Measurements from ENCODE around the gene MAB21L4.

MAB21L4 gene

GRCh38 chr2:240885566-240885965 is 10.4 kb downstream of the MAB21L4 start:
- H3K4me3 ChIP-seq (ENCODE audit: low read depth, low read length), result no peak overlapping the region

GRCh38 chr2:240884745-240885144 is 11.2 kb downstream of the MAB21L4 start:
- no peak overlapping the region for H3K4me3 ChIP-seq (ENCODE audit: low read depth, low read length)
- DNase-seq (ENCODE audit: low read depth), result no peak

More at GRCh38 chr2:240885566-240885965, 10.4 kb downstream of the MAB21L4 start:
- no peak for DNase-seq (ENCODE audit: low read depth)

DNA sequence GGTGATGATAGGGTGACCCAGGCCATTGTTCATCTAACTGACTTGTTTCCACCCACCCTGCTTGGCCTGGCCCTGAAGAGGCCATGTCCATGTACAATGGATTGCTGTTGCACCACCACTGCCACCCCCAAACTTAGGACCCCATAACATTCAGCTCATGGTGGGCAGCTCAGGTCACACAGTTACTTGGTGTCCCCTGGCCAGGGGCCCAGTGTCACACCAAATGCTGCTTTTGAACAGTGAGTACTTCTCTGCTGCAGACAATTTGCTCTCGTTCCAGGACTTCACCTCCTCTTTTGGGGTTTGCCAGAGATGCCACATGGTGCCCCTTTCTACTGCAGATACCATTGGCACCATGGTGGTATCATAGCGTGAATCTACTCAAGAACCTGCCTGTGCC is 11.7 kb downstream of the MAB21L4 start:
- DNase-seq (ENCODE audit: low read depth), result no peak
- H3K4me3 ChIP-seq (ENCODE audit: low read depth, low read length), result no peak overlapping the region

DNA sequence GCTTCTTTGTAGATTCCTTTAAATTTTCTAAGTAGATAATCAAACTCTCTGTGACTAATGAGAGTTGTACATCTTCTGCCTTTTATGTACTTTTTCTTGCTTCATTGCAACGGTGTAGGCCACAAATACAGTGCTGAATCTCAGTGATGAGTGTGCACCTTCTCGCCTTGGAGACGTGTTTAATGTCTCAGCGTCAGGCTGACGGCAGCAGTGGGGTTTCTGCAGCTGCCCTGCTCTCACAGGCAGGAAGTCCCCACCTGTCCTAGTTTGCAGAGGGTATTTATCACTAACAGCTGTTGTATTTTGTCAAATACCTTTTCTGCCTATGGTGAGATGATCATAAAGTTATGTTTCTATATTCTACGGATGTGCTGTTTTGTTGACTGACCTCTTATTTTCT is 14.0 kb downstream of the MAB21L4 start:
- DNase-seq (ENCODE audit: low read depth), result peak; percentile 25
- H3K4me3 ChIP-seq (ENCODE audit: low read depth, low read length), result no peak overlapping the region

DNA sequence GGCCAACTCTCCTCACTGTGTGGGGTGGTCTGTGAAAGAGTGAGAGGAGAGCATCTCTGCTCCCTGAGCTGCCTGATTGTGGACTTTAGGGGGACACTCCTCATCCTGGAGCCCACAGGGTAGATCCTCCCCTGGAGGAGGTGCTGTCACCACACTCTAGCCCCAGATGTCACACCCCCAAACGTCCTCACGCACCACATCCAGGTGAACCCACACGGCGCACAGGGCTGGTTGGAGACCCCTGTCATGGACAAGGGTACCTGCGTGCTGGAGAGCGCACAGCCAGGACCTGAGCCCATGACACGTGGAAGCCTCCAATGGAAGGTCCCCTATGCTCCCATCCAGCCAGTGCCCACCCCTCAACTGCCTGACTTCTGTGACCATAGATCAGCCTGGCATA is 16.9 kb downstream of the MAB21L4 start:
- DNase-seq (ENCODE audit: low read depth), result no peak
- no peak overlapping the region for H3K4me3 ChIP-seq (ENCODE audit: low read depth, low read length)

GRCh38 chr2:240878341-240878936 is 17.5 kb downstream of the MAB21L4 start:
- H3K4me3 ChIP-seq (ENCODE audit: low read depth, low read length), result no peak overlapping the region
- no peak for DNase-seq (ENCODE audit: low read depth)

GRCh38 chr2:240877460-240878340 is 18.3 kb downstream of the MAB21L4 start:
- H3K4me3 ChIP-seq (ENCODE audit: low read depth, low read length), result no peak overlapping the region
- DNase-seq (ENCODE audit: low read depth), result no peak

- no peak overlapping the region for H3K4me3 ChIP-seq (ENCODE audit: low read depth, low read length)
Measured at GRCh38 chr2:240876475-240877251, 19.3 kb downstream of the MAB21L4 start.

GRCh38 chr2:240876035-240876474 is 19.9 kb downstream of the MAB21L4 start:
- DNase-seq (ENCODE audit: low read depth), result no peak
- no peak overlapping the region for H3K4me3 ChIP-seq (ENCODE audit: low read depth, low read length)

More at GRCh38 chr2:240876475-240877251, 19.3 kb downstream of the MAB21L4 start:
- DNase-seq (ENCODE audit: low read depth), result no peak

GRCh38 chr2:240875228-240876034 is 20.5 kb downstream of the MAB21L4 start:
- DNase-seq (ENCODE audit: low read depth), result no peak
- H3K4me3 ChIP-seq (ENCODE audit: low read depth, low read length), result no peak overlapping the region

- DNase-seq (ENCODE audit: low read depth), result no peak
- H3K4me3 ChIP-seq (ENCODE audit: low read depth, low read length), result no peak overlapping the region
Measured at GRCh38 chr2:240874715-240875227, 21.2 kb downstream of the MAB21L4 start.

- H3K4me3 ChIP-seq (ENCODE audit: low read depth, low read length), result no peak overlapping the region
- no peak for DNase-seq (ENCODE audit: low read depth)
Measured at GRCh38 chr2:240873805-240874714, 21.9 kb downstream of the MAB21L4 start.

DNA sequence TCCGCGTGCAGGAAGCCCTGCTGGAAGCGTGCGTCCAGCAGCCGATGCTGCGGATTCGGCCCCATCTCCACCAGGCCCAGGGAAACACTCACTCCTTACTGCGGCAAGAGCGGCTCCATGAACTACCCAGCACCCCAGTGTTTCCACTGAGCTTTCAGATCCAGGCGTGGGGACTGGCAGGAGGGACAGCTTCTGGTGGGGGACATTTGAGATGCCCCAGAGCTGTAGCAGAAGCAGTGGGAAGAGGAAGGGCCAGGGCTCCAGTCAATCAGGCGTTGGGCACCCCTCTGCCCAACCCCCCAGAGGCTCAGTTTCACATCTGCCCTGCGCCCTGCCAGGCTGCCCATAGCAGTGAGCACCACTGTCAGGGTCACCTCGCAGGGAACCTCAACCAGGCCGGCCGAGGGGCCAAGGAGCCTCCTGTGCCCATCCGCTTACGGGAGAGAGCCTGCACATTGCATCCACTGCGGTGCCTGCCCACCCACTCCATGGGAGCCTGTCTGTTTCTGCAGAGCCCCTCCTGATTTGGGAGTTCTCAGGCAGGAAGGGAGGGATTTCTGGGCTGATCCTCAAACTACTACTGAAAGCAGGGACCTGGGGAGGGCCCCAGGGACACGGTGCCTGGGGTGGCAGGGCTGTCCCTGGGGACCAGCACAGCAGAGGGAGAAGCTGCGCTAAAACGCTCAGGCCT is 22.7 kb downstream of the MAB21L4 start:
- no peak for DNase-seq (ENCODE audit: low read depth)
- no peak overlapping the region for H3K4me3 ChIP-seq (ENCODE audit: low read depth, low read length)

DNA sequence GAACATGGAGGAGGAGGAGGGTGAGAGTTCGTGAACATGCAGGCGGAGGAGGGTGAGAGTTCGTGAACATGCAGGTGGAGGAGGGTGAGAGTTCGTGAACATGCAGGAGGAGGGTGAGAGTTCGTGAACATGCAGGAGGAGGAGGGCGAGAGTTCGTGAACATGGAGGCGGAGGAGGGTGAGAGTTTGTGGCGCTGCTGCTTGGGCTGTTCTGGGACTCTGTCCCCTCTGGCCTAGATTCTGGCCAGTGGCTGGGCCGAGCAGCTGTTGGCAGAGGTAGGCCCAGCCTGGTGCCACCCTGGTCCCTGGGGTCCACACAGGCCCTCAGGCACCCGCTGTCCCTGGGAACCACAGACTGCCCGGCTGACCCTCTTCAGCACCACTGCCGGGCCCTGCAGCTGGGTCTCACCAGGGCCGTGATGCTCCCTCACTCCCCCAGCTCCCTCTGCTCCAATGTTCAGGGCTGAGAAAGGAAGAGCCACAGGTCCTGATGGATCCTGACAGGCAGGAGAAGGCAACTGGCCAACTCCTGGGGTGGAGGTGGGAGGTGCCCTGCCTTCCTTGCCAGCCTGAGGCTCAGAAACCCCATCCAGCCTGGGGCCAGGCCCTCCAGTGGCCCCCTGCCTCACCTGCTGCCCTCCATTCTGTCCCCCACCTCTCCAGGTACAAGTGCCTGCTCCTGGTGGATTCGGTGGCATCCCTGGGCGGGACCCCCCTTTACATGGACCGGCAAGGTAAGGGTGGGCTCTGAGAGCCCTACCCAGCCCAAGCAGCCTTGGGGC is 23.4 kb downstream of the MAB21L4 start:
- no peak for DNase-seq (ENCODE audit: low read depth)

DNA sequence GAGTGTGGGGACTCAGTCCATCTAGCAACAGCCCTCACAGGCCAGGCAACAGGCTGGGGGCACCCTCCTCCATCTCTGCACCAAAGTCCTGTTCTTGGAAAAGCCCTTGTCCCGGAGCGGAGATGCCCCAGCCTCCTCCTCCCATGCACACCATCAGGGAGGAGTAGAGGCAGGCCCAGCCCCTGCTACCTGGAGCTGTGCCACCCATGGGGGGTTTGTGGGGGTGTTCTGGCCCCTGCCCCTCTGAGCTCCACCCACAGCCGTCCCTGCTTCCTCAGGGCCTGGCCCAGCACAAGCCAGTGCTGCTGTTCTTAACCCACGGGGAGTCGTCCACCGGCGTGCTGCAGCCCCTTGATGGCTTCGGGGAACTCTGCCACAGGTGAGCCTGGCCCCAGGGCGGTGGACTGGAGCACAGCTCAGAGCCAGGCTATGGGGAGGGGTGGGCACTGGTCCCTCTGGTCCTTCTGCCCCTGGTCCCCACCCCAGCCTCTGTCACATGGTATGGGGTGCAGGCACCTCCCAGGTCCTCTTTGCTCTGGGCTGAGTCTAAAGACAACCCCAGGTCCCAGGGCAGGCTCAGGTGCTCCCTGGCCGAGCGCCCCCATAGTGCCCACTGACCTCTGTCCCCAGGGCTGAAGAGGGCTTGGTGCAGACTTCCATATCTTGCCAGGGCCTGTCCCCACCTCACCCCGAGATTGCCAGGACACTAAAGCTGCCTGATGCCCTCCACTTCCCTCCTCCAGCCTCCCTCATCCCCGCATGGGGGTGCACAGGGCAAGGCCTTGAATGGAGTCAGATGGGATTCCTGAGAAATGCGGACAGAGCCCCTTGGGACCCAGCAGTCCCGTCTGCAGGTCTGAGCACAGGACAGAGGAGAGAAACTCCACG is 24.6 kb downstream of the MAB21L4 start:
- H3K4me3 ChIP-seq (ENCODE audit: low read depth, low read length), result no peak overlapping the region
- DNase-seq (ENCODE audit: low read depth), result no peak

More for the DNA sequence above, 23.4 kb downstream of the MAB21L4 start:
- no peak overlapping the region for H3K4me3 ChIP-seq (ENCODE audit: low read depth, low read length)

Measured in skeletal muscle cell (primary cell).